AG09309 (cell line): ENCODE results near the gene POP4.

Experiments
- DNase-seq: peaks from one replicate; pipeline ENCODE4 v3.0.0-alpha.2; 2010; ENCODE audit warnings: low read depth
- H3K4me3 ChIP-seq: 2 replicates; pipeline ENCODE4 v1.5.1; 2011; ENCODE audit warnings: mild to moderate bottlenecking, low read depth, low read length, moderate library complexity; ENCODE audit not compliant: control insufficient read depth
- CTCF ChIP-seq: IDR thresholded peaks from 2 replicates; pipeline ENCODE4 v1.5.1; 2011; ENCODE audit warnings: mild to moderate bottlenecking, low read depth, low read length, inconsistent platforms; ENCODE audit not compliant: insufficient read depth, control insufficient read depth; ENCODE audit errors: missing control alignments

POP4 gene

GRCh38 chr19:29631450-29631849 is 25.4 kb downstream of the POP4 start:
- no peak for DNase-seq
- H3K4me3 ChIP-seq: no peak overlapping the region
- TF ChIP-seq CTCF: no peak

GRCh38 chr19:29634002-29634401 is 27.9 kb downstream of the POP4 start:
- H3K4me3 ChIP-seq: no peak overlapping the region
- no peak for TF ChIP-seq CTCF
- DNase-seq: no peak

- TF ChIP-seq CTCF: no peak
- DNase-seq: no peak
These were observed 28.5 kb downstream of the POP4 start for GRCh38 chr19:29634423-29635130.

GRCh38 chr19:29635963-29636362 is 29.9 kb downstream of the POP4 start:
- no peak for TF ChIP-seq CTCF
- no peak for DNase-seq
- H3K4me3 ChIP-seq: no peak overlapping the region

More at GRCh38 chr19:29634423-29635130, 28.5 kb downstream of the POP4 start:
- H3K4me3 ChIP-seq: no peak overlapping the region

- TF ChIP-seq CTCF: no peak
These were observed 30.7 kb downstream of the POP4 start for GRCh38 chr19:29636553-29637360.

GRCh38 chr19:29639086-29639485 is 33.0 kb downstream of the POP4 start:
- TF ChIP-seq CTCF: no peak
- no peak overlapping the region for H3K4me3 ChIP-seq
- no peak for DNase-seq

More at GRCh38 chr19:29636553-29637360, 30.7 kb downstream of the POP4 start:
- DNase-seq: no peak
- H3K4me3 ChIP-seq: no peak overlapping the region
